ENCODE results near the gene PRSS50. TPM values are rescaled to one million over a fixed set of nuclear protein-coding genes. Genes with fewer than 3 reads are reported as not detected.
"Not testable (repeated sequence)": the region's sequence is repeated elsewhere in the genome, so short reads cannot be mapped to it uniquely, and the experiment has no call there.

Gene PRSS50
- total and polyA plus RNA-seq, 2 donors (not counting 3 experiments of a cell fraction or from before 2014, with no cell fraction given): not detected

DNA sequence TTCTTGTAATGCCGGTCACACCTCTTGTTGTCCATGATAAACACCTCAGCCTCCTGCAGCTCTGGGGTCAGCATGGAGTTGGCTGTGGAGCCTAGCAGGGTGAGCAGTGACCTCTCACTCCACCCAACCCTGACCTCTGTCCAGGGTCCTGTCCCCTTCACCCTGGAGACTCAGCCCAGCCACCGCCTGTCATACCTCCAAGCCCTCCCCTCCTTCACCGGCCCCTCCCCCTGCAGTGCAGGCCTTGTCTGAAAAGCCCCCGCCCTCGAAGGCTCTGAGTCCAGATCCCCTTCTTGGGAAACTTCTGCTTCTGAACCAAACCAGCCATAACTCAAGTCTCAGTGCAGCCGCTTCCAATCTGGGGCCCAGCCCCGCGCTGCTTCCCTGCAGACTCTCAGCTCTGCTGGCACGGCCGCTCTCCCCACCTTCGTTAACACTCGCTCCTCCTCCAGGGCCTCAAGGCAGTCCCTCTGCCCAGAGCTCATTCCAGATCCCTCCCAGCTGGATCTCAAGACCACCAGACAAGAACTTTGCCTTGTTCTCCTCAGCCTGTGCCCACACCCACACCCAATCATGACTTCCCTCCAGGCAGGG lies 25.4 kb upstream of the PRSS50 start:
- Histone ChIP-seq H4K20me1 (replicated peaks; ENCODE audit: control insufficient read depth, extremely low read depth, insufficient read depth, low read length) (no peaks in the 10 kb centered on the region), H3K4me2 (ENCODE audit: insufficient read depth, low read length) (no peak overlapping the region), H3K79me2 (ENCODE audit: control insufficient read depth, insufficient read depth, low read length) (no peaks in the 10 kb centered on the region), H3K4me1 (ENCODE audit: control insufficient read depth, extremely low read depth, insufficient read depth, low read length) (no peaks in the 10 kb centered on the region), H3K9me1 (replicated peaks; ENCODE audit: control insufficient read depth, extremely low read depth, insufficient read depth, low read length) (no peaks in the 10 kb centered on the region), H3K27me3 (ENCODE audit: control insufficient read depth in 2 of 2, insufficient read depth in 2 of 2, low read length in 2 of 2) (peaks cover 4 to 6% of the 10 kb centered on the region in 2 experiments), H3K9ac (replicated peaks; ENCODE audit: extremely low read depth, insufficient read depth, low read length) (no peak overlapping the region), H3K27ac (ENCODE audit: insufficient read depth, low read depth, low read length) (no peak overlapping the region), H3K36me3 (ENCODE audit: control insufficient read depth in 2 of 2, extremely low read depth in 1 of 2, insufficient read depth in 2 of 2, low read length in 2 of 2) (no peaks in the 10 kb centered on the region), H3K4me3 (replicated peaks in 1 of 3; ENCODE audit: insufficient read depth in 1 of 3, low read depth in 1 of 3, low read length in 3 of 3) (no peak overlapping the region), H2AFZ (ENCODE audit: low read depth, low read length) (no peak overlapping the region), H3K9me3 (replicated peaks; ENCODE audit: control insufficient read depth, insufficient read depth, low read length) (no peaks in the 10 kb centered on the region)
- FAIRE-seq: no peak
- no peak for DNase-seq (ENCODE audit: low read depth, low spot score)
- no TSS peak for BruUV-seq (replicated peaks)
- CTCF ChIA-PET: no interaction called here
- TF ChIP-seq, protein P1, sequence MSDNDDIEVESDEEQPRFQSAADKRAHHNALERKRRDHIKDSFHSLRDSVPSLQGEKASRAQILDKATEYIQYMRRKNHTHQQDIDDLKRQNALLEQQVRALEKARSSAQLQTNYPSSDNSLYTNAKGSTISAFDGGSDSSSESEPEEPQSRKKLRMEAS (IDR thresholded peaks at IDR 0.05; ENCODE audit: insufficient read depth, insufficient read length): no peak
- no peak for TF ChIP-seq POLR2AphosphoS5 (IDR thresholded peaks at IDR 0.05; ENCODE audit: insufficient read depth, low read depth, low read length)
- TF ChIP-seq POLR2A (IDR thresholded peaks at IDR 0.05; ENCODE audit: low read depth, low read length): no peak
- TF ChIP-seq MYC (IDR thresholded peaks at IDR 0.05; ENCODE audit: low read depth, low read length): no peak
- TF ChIP-seq FOS (IDR thresholded peaks at IDR 0.05; ENCODE audit: borderline replicate concordance, insufficient read depth, low read length): no peak
- no peak for TF ChIP-seq GATA2 (IDR thresholded peaks at IDR 0.05; ENCODE audit: insufficient read depth, insufficient read length, low read depth, low read length)
- no peak for TF ChIP-seq EZH2 (IDR thresholded peaks at IDR 0.05; ENCODE audit: borderline replicate concordance, low read depth, low read length, severe bottlenecking)
- TF ChIP-seq JUN (IDR thresholded peaks at IDR 0.05; ENCODE audit: borderline replicate concordance, insufficient read depth, insufficient read length, low read depth): no peak
- TF ChIP-seq, protein P2, sequence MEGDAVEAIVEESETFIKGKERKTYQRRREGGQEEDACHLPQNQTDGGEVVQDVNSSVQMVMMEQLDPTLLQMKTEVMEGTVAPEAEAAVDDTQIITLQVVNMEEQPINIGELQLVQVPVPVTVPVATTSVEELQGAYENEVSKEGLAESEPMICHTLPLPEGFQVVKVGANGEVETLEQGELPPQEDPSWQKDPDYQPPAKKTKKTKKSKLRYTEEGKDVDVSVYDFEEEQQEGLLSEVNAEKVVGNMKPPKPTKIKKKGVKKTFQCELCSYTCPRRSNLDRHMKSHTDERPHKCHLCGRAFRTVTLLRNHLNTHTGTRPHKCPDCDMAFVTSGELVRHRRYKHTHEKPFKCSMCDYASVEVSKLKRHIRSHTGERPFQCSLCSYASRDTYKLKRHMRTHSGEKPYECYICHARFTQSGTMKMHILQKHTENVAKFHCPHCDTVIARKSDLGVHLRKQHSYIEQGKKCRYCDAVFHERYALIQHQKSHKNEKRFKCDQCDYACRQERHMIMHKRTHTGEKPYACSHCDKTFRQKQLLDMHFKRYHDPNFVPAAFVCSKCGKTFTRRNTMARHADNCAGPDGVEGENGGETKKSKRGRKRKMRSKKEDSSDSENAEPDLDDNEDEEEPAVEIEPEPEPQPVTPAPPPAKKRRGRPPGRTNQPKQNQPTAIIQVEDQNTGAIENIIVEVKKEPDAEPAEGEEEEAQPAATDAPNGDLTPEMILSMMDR (IDR thresholded peaks at IDR 0.05; ENCODE audit: extremely low read depth in 1 of 2, insufficient read depth in 1 of 2, low read depth in 1 of 2, low read length in 2 of 2): no peak
- POLR2A ChIA-PET: no interaction called here
- dilution Hi-C loops (cut with MboI; ENCODE audit: extremely low pct_ligation_motif_present, low sequenced_read_pairs): no loop called here
- intact Hi-C loops (cut with micrococcal nuclease): no loop called here

DNA sequence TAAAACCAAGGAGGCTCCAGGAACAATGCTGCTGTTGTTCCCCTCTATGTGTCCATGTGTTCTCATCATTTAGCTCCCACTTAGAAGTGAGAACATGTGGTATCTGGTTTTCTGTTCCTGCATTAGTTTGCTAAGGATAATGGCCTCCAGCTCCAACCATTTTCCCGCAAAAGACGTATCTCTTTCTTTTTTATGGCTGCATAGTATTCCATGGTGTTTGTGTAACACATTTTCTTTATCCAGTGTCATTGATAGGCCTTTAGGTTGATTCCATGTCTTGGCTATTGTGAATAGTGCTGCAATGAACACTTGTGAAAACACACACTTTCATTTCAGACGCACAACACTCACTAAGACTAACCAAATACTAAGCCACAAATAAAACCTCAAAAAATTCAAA lies 21.9 kb upstream of the PRSS50 start:
- H3K9ac ChIP-seq (replicated peaks; ENCODE audit: extremely low read depth, insufficient read depth, low read length); CTCF ChIA-PET; H3K79me2 ChIP-seq (ENCODE audit: control insufficient read depth, insufficient read depth, low read length); H2AFZ ChIP-seq (ENCODE audit: low read depth, low read length); H3K27me3 ChIP-seq (ENCODE audit: control insufficient read depth in 2 of 2, insufficient read depth in 2 of 2, low read length in 2 of 2); DNase-seq (ENCODE audit: low read depth, low spot score); H4K20me1 ChIP-seq (replicated peaks; ENCODE audit: control insufficient read depth, extremely low read depth, insufficient read depth, low read length); intact Hi-C loops (cut with micrococcal nuclease); H3K27ac ChIP-seq (ENCODE audit: insufficient read depth, low read depth, low read length); POLR2A ChIA-PET; H3K9me1 ChIP-seq (replicated peaks; ENCODE audit: control insufficient read depth, extremely low read depth, insufficient read depth, low read length); H3K36me3 ChIP-seq (ENCODE audit: control insufficient read depth in 2 of 2, extremely low read depth in 1 of 2, insufficient read depth in 2 of 2, low read length in 2 of 2); BruUV-seq (replicated peaks); H3K4me1 ChIP-seq (ENCODE audit: control insufficient read depth, extremely low read depth, insufficient read depth, low read length); H3K4me2 ChIP-seq (ENCODE audit: insufficient read depth, low read length); H3K9me3 ChIP-seq (replicated peaks; ENCODE audit: control insufficient read depth, insufficient read depth, low read length); FAIRE-seq; dilution Hi-C loops (cut with MboI; ENCODE audit: extremely low pct_ligation_motif_present, low sequenced_read_pairs); H3K4me3 ChIP-seq (replicated peaks in 1 of 3; ENCODE audit: insufficient read depth in 1 of 3, low read depth in 1 of 3, low read length in 3 of 3): not testable (repeated sequence)

Measured in endothelial cell of umbilical vein (primary cell).